GM21723 (cell line): Measurements from ENCODE around the gene RERG.

Source experiments
- ATAC-seq: cut with Tn5 transposase; IDR thresholded peaks from one replicate; pipeline ENCODE4 v1.9.1; 2021; ENCODE audit warnings: mild to moderate bottlenecking, moderate library complexity; ENCODE audit not compliant: unreplicated experiment

The RERG gene

DNA sequence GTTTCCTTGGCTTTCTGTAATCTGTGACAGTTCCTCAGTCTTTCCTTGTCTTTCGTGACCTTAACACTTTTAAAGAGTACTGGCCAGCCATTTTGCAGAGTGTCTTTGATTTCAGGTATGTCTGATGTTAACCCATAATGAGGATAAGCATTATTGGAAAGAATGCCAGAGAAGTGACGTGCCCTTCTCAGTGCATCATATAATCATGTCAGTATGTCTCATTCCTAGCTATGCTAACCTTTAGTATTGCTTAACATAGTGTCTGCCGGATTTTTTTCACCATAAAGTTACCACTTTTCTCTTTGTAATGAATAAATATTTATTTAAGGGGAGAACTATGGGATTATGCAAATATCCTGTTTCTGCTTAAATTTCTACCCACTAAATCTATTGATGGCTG lies 28.5 kb downstream of the RERG start:
- no peak for ATAC-seq

DNA sequence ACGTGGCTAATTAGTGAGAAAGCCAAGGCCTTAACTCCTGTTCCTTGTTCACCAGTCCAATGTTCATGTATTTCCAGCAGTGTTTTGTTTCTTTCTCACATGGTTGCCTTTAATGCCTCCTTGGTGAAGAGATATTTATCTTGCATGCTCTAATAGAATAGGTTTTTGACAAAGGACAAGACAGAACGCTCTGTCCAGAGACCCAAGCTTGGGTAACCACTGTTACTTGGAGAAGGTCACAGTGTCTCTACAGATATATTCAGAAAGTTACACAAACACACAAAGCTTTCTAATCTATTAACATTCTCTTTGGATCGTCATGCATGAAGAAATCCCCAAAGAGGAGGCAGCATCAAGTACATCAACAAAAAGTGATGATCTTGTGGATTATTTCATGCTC lies 33.1 kb downstream of the RERG start:
- no peak for ATAC-seq

DNA sequence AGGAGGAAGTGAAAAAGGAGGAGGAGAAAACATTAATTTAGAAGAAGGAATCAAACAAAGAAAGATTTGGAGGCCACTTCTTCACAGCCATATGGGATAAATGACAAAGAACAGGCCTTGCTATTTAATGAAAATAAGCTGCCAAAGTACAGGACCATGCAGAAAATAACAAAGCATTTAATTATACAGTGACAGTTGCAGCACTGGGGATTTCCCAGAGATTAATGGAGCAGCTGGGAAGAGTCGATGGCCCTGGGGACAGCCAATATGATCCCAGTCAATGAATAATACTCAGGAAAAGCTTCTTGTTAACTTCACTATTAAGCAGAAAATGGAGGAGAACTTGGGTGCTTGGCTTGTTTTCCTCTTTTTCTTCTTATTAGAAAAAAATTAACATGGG lies 34.6 kb downstream of the RERG start:
- ATAC-seq: no peak

DNA sequence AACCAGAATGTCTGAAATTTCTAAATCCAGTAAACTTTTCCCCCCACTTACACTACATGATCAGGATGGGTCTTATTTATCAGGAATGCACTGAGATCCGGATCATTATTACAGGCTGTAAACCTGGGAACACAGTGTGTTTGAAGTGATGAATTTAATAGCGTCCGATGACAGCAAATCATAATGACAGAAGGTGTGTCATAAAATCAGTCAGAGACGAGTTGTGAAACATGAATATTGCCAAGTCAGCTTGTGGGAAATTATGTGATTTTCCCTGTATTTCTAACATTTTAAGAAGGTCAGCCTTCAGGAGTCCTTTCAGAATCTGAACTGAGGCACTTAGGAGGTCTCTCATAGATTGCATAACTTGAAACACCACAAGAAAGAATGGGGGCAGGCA lies 36.7 kb downstream of the RERG start:
- ATAC-seq: no peak

DNA sequence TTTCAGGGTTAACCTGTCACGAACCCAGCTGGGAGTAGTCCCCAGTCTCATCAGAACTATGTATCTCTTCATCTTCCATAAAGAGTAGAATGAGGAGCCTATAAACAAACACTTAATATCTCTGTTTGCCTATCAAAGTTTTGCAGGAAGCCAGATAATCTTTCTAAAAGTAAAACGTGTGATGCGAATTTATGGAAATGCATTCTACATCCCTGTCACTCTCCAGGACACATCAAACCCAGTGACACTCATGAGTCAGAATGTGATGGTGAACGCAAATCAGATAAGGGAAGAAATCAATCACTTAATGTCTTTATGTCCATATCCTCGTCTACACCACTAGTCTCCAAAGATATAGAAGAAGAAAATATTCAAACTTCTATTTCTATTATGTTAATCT lies 37.4 kb downstream of the RERG start:
- ATAC-seq: no peak

DNA sequence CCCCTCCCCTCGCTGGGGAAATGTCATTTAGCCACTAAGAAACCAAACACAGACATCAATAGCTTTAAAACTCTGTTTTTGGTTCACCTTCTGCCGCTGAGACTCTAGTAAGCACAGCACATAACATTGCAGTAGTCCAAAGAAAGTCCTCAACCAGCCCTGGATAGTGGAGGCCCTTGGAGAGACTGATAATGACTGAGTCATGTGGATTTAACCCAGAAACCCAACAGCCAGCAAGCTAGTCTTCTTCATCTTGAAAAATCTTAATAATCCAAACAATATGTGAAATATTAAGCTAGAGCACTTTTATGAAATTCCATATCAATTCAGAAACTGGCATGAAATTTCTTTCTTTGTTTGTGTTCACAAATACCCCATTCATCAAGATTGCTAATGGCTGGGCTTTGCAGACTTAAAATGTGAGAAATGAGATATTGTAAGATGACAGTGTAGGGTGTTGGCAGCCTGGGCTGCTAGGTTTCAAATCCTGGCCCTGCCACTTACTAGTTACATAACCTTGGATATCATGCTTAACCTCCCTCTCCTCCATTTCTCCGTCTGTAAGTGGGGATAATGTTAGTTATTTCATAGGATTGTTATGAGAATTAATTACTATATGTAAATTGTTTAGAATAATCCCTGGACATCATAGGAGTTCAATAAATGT lies 40.1 kb downstream of the RERG start:
- ATAC-seq: no peak

DNA sequence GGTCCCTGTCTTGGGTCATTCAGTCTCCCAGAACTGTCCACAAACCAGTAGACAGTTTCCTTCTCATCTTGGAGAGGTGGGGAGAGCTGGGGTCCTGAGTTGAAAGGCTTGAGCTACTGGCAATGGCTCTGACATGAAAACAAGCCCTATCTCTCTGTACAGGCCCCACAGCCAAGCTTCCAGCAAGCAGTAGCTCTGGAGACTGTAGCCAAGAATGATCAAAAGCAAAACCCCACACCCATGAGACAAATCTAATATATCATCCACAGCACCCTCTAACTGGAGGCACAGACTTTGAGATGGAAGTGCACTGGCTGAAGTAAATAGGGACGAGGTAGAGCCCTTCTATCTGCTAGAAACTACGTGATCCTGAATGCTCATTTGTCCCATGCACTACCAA lies 40.9 kb downstream of the RERG start:
- no peak for ATAC-seq

DNA sequence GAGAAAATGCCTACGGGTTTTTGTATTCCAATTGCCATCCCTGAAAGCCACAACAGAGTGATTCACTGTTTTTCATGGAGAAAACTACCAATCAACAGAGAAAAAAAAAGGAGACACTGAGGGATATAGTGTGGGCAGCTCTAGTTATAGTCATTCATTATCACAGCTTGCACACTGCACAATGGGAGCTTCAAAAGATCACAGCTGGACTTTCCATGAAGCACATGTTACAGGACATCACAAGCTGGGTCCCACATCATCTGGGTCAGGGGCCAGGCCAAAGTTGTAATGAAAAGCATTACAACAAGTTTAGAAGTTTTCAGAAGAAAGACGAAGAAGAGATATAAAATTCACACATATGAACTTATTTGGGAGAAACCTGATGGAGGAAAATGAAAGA lies 41.5 kb downstream of the RERG start:
- no peak for ATAC-seq

DNA sequence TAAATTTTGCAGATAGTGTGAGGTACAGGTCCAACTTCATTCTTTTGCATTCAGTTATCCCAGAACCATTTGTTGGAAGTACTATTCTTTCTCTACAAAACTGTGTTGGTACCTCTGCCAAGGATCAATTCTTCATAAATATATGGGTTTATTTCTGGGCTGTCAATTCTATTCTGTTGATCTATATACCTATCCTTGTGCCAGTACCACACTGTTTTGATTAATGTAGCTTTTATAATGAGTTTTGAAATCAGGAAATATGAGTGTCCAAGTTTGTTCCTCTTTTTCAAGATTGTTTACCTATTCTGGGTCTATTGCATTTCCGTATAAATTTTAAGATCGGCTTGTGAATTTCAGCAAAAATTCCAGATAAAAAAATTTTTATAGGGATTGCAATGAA lies 48.1 kb downstream of the RERG start:
- no peak for ATAC-seq

DNA sequence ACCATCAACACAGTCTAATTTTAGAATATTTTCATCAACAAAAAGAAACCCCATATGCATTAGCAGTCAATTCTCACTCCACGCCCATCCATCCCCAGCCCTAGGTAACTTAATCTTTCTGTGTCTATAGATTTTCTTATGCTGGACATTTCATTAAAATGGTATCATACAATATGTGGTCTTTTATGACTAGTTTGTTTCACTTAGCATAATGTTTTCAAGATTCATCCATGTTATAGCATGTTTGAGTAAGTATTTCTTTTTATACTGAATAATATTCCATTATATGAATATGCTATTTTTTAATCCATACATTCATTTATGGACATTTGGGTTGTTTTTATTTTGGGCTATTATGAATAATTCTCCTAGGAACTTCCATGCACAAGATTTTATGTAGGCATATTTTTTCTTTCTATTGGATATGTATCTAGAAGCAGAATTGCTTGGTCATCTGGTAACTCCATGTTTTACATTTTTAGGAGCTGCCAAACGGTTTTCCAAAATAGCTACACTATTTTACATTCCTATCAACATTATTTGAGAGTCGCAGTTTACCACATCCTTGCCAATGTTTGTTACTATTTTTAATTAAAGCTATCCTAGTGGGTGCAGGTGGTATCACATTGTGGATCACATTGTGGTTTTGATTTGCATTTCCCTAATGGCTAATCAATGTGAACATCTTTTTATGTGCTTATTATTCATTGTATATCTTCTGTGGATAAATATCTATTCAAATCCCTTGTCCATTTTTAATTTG lies 49.0 kb downstream of the RERG start:
- no peak for ATAC-seq

DNA sequence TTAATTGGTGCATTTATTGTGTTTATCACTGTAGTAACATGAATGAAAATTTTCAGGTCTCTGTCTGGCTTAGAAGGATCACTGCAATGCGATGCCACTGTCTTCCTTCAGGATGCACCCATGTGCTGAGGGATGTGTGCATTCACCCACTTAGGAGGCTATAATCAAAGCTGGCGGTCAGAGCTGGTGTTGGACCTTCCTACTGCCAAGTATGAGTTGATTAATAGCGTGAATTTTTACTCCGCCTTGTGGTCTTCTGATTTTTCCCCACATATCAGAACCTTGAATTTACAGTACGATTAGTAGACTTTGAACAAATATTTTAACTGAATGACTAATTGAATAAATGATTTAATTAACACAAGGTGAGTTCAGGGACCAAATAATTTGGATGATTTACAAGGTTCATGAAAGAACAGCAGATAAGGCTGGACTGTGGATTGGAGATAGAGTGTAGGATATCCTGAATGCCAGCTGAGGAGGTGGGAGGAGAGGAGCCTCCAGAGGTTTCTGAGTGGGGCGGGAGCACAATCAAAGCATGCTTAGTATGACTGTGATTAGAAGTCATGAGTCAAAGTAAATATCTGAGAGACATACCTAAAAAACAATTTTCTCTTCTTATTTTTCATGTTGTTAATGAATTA lies 50.1 kb downstream of the RERG start:
- no peak for ATAC-seq

DNA sequence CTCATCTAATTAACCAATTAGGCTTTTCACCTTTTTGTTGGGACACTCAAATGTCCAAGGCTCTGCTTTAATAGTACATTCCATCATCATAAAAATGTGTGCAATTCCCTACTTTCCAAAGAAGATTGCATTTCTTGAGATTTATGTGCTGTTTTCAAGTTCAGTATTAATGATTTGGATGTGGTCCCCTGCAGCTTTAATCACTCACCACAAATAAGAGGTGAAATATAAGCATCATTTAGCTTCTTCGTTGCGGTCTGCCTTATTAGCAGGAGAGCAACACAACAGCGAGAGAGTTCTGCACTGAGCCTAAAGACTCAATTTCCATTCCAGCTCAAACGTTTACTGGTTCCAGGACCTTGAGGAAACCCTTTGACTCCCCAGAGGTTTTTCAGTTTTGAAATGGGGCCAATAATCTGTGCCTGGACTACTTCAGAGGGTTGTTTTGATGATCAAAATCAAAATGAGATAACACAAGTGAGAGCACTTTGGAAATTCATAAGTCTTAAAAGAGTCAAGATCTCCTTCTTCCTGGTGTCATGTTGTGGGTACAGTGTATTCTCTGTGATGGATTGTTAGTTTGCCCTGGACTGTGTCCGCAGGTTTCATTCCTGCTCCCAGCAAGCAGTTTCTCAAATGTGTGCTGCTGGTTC lies 53.1 kb downstream of the RERG start:
- no peak for ATAC-seq

DNA sequence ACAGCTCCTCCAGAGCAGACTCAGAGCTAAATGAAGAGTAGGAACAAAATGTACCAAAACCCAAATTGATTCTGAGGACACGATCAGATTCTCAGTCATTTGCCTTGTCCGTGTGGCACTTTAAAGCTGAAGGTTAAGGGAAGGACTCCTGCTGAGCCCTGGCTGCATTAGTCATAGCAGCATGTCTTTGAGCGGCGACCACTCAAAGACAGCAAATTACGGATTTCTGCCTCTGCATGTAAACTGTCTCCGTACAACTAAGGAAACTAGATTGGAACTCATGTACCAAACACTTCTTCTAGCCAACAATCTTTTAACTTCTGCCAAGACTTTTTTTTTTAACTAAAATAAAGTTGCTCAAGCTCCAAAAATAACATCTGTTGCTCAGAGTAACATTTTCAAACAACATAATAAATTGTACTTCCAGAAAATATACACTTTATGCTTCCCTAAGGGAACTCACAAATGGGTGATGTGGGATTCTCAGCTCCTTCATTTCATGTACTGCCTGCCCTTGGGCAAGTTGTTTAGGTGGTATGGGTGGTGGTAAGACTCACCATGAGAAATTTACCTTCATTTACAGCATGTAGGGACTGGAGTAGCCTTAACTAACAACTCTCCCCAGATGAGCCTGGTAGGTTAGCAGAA lies 56.1 kb downstream of the RERG start:
- ATAC-seq: no peak

DNA sequence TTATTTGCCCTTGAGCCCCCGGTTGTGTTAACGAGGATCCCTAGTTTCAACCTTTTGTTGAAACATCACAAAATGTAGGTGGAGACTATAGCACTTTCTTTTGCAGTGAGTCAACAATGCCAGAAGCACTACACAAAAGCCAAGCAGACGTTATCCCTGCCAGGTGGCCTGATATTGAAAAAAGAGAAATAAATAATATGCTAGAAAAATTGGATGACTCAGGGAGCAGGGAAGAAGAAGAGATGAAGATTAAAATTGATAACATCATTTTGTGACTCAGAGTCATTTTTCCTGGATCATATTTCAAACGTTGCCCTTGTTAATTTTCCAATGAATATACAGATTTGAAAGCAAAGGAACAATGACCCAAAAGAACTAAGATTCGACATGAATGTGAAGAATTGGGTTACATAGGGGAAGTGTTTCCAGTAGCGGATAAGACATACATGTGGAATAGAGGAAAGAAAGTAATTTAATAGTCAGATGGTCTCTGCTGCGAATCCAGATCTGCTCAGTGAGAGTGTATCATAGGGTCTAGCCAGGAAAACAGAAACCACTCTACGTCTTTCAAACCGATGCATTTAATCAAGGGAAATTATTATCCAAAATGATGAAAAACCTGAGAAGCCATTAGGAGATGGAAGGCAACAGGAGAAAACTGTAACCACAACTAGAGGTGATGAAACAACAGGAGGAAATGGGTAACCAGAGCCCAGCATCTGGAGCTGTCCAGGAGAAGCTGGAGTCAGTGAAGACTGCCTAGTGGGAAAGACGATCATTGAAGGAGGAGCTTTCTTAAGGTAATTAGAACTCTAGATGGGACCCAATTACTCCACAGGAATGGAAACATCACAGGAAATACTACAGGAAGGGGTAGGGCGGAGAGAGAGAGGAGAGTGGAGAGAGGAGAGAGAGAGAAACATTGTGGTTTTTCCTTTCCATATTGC lies 57.9 kb downstream of the RERG start:
- no peak for ATAC-seq

DNA sequence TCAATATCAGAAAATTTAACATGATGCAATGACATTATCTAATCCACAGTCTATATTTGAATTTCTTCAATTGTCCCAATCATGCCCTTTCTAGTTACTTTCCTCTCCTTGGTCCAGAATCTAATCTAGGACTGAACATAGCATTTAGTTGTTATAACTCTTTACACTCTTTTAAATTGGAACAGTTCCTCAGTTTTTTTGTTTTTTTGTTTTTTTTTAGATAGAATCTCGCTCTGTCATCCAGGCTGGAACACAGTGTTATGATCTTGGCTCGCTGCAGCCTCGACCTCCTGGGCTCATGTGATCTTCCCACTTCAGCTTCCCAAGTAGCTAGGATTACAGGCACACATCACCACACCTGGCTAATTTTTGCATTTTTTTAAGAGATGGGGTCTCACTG lies 63.1 kb downstream of the RERG start:
- no peak for ATAC-seq

DNA sequence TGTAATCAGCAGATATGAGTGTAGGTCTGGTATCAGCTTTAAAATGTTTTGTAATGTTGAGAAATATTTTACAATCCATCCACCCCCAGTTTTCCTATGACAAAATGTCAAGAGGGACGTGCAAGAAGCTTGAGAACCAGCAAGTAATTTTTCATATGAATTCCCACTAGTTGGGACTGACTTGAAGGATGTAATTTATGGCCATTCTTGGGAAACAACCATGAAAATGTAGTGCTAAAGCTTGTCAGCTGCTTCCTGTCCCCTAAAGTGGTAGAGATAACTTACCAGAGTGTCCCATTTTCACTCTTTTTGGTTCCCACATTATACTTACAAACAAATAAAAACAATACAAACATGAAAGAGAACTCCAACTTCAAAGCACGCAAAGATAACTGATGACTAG lies 63.9 kb downstream of the RERG start:
- no peak for ATAC-seq

DNA sequence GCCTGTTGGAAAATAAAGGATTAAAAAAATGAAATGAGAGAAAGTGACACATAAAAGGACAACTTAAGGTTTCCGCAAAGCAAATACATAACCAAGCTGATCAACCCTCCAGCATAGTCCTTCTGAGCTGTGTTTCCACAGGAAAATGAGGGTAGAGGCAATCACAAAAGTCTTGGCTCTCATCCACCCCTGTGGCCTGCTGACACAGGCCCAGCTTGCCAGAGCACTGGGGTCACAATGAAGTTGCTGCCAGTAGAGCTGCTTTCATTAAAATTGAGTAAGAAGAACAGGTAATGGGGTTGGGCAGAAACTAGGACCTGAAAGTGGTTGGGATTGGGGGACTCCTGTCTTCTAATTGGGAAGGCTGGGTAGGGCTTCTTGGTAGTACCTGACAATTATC lies 65.9 kb downstream of the RERG start:
- ATAC-seq: no peak

DNA sequence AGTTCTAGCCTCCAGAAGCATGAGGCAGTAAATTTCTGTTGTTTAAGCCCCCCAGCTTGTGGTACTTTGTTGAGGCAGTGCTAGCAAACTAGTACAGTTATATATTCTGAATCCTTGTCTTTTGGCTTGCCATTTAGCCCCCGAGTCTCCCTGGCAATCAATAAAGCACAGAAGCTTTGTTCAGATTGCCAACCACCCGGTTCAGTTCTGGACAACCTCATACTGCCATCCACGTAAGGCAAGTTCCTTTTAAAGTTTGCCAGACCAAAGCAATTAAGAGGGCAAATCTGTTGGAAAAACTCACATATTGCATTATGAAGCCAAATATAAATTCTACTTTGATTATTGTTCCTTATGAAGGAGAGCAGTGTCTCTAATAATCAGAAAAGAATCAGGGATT lies 67.1 kb downstream of the RERG start:
- ATAC-seq: no peak

DNA sequence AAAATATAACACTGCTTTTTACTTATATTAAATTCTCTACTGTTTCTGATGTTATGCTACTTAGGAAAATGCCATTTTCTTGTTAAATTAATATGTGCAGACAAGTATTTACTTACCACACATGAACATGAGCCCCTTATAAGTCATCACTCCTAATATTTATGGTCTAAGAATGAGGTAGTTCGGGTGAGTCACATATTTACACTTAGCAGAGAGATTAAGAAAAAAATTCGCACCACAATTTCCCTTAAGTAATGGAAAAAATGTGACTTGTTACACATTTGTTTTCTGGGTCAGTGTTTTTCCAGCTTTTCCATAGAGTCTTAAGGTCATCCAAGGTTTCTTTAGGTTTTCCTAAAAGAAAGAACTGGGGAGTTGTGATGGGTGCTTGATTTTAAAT lies 68.3 kb downstream of the RERG start:
- no peak for ATAC-seq

DNA sequence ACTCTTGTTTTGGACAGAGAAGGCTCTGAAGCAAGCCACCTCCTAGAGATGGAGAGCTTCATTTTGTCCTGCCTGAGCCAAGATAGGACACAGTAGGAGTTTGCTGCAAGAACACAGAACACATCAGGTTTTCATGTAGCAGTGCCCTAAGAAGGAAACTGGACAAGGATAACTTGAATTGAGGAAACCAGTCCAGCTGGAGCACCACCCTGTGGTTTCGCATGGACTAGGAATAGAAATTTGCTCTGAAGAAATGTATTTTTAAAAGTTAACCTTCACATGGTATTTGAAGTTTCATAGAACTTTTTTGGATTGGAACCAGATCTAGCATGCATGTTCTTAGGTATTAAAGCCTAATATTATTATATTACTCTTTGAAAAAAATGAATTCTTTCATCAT lies 68.8 kb downstream of the RERG start:
- no peak for ATAC-seq
